ENCODE results near the gene STK11IP. TPM values are rescaled to one million over a fixed set of nuclear protein-coding genes. Genes with fewer than 3 reads are reported as not detected.

Gene STK11IP
- total RNA-seq, 2 experiments from 2014 or later: 23.9 to 27.2 TPM

- H3K4me3 Mint-ChIP-seq: no peak overlapping the region
- Histone ChIP-seq H3K4me1 (ENCODE audit: insufficient read depth, low read length) (peaks cover 6% of the 10 kb centered on the region), H3K36me3 (ENCODE audit: insufficient read depth, low read length) (no peaks in the 10 kb centered on the region), H3K27ac (ENCODE audit: low read depth in 1 of 2, low read length in 2 of 2) (no peak overlapping the region), H3K4me3 (ENCODE audit: low read length) (no peak overlapping the region), H3K27me3 (ENCODE audit: control insufficient read depth in 1 of 2, insufficient read depth in 2 of 2, low read length in 2 of 2) (peaks cover 27 to 28% of the 10 kb centered on the region in 2 experiments), H3K9me3 (ENCODE audit: control insufficient read depth in 1 of 2, insufficient read depth in 1 of 2, low read length in 2 of 2) (peaks cover 0 to 12% of the 10 kb centered on the region in 2 experiments)
- H3K27me3 Mint-ChIP-seq: peaks cover 53% of the 10 kb centered on the region
- intact Hi-C loops (cut with DNase I, micrococcal nuclease): no loop called here
- DNase-seq: no peak
- no peak overlapping the region for H3K27ac Mint-ChIP-seq
- ChIA-PET CTCF (no interaction called here), POLR2A (no interaction called here)
- H3K9me3 Mint-ChIP-seq: no peaks in the 10 kb centered on the region
- H3K36me3 Mint-ChIP-seq (ENCODE audit: low read depth): no peaks in the 10 kb centered on the region
- no peak for ATAC-seq (ENCODE audit: poor library complexity)
- TF ChIP-seq CTCF (IDR thresholded peaks at IDR 0.05): no peak
- H3K4me1 Mint-ChIP-seq (ENCODE audit: low read depth): peaks cover 10% of the 10 kb centered on the region
Measured at GRCh38 chr2:219557791-219558785, 39.6 kb upstream of the STK11IP start.

- Mint-ChIP-seq H3K27ac (no peak overlapping the region), H3K36me3 (ENCODE audit: low read depth) (no peaks in the 10 kb centered on the region), H3K4me1 (ENCODE audit: low read depth) (no peaks in the 10 kb centered on the region), H3K4me3 (no peak overlapping the region), H3K27me3 (peaks cover 52% of the 10 kb centered on the region), H3K9me3 (no peaks in the 10 kb centered on the region)
- Histone ChIP-seq H3K36me3 (ENCODE audit: insufficient read depth, low read length) (no peaks in the 10 kb centered on the region), H3K9me3 (ENCODE audit: control insufficient read depth in 1 of 2, insufficient read depth in 1 of 2, low read length in 2 of 2) (peaks cover 0 to 2% of the 10 kb centered on the region in 2 experiments), H3K27ac (ENCODE audit: low read depth in 1 of 2, low read length in 2 of 2) (no peak overlapping the region), H3K27me3 (ENCODE audit: control insufficient read depth in 1 of 2, insufficient read depth in 2 of 2, low read length in 2 of 2) (peaks cover 18 to 19% of the 10 kb centered on the region in 2 experiments), H3K4me3 (ENCODE audit: low read length) (no peak overlapping the region), H3K4me1 (ENCODE audit: insufficient read depth, low read length) (no peaks in the 10 kb centered on the region)
- intact Hi-C loops (cut with DNase I, micrococcal nuclease): no loop called here
- ATAC-seq (ENCODE audit: poor library complexity) (no peak), DNase-seq (peak in 1 of 14 experiments; percentile 11)
- POLR2A ChIA-PET: no interaction called here
- TF ChIP-seq CTCF (IDR thresholded peaks at IDR 0.05): no peak
- CTCF ChIA-PET: interaction anchor here (0.8 to 2.3 kb wide), 6 partner anchors 12 to 265 kb away, joined by 3 to 21 read pairs (median 4); partner anchors contain the start of genes INHA, OBSL1 and STK11IP
Measured at GRCh38 chr2:219559156-219559915, 38.3 kb upstream of the STK11IP start.

GRCh38 chr2:219560037-219560892, 37.4 kb upstream of the STK11IP start:
- Mint-ChIP-seq H3K4me3 (no peak overlapping the region), H3K4me1 (ENCODE audit: low read depth) (no peaks in the 10 kb centered on the region), H3K27me3 (peaks cover 52% of the 10 kb centered on the region), H3K36me3 (ENCODE audit: low read depth) (no peaks in the 10 kb centered on the region), H3K9me3 (no peaks in the 10 kb centered on the region), H3K27ac (no peak overlapping the region)
- H3K36me3 ChIP-seq (ENCODE audit: insufficient read depth, low read length): no peaks in the 10 kb centered on the region
- peaks cover 12 to 14% of the 10 kb centered on the region in 2 experiments for H3K27me3 ChIP-seq (ENCODE audit: control insufficient read depth in 1 of 2, insufficient read depth in 2 of 2, low read length in 2 of 2)
- no peak overlapping the region for H3K4me3 ChIP-seq (ENCODE audit: low read length)
- DNase-seq (peak in 5 of 14 experiments; percentile 23 to 59 (median 35)), ATAC-seq (ENCODE audit: poor library complexity) (peak; percentile 80)
- TF ChIP-seq CTCF (IDR thresholded peaks at IDR 0.05): peak; percentile 77
- H3K27ac ChIP-seq (ENCODE audit: low read depth in 1 of 2, low read length in 2 of 2): no peak overlapping the region
- ChIA-PET CTCF (interaction anchor here (0.6 to 2.3 kb wide), 9 partner anchors 11 to 266 kb away, joined by 3 to 21 read pairs (median 3); partner anchors contain the start of genes INHA, OBSL1 and STK11IP), POLR2A (no interaction called here)
- intact Hi-C loops (cut with DNase I, micrococcal nuclease): loop anchor here (1.0 to 2.0 kb wide), 2 partner anchors 19 kb away; no protein-coding TSS in a partner anchor
- H3K4me1 ChIP-seq (ENCODE audit: insufficient read depth, low read length): no peaks in the 10 kb centered on the region
- H3K9me3 ChIP-seq (ENCODE audit: control insufficient read depth in 1 of 2, insufficient read depth in 1 of 2, low read length in 2 of 2): no peaks in the 10 kb centered on the region
